ENCODE results near the gene C6orf136.

Gene C6orf136

GRCh38 chr6:30651143-30651542 lies 4.2 kb downstream of the C6orf136 start:
- H3K4me2 ChIP-seq: no peak overlapping the region
- peaks cover 13% of the 10 kb centered on the region for H3K4me1 ChIP-seq (ENCODE audit: low read depth, poor library complexity, severe bottlenecking)
- H4K20me1 ChIP-seq (ENCODE audit: insufficient read depth): no peaks in the 10 kb centered on the region
- H3K36me3 ChIP-seq (ENCODE audit: insufficient read depth): no peaks in the 10 kb centered on the region; the same call in 1 of the 2 replicates
- no peak overlapping the region for H2AFZ ChIP-seq (ENCODE audit: low read depth)
- no peak overlapping the region for H3K4me3 ChIP-seq (IDR thresholded peaks at IDR 0.05; ENCODE audit: insufficient read depth, low read depth, low read length)
- H3K79me2 ChIP-seq (ENCODE audit: insufficient read depth, low read depth): peaks cover 25% of the 10 kb centered on the region
- no peaks in the 10 kb centered on the region for H3K27me3 ChIP-seq (ENCODE audit: insufficient read depth, low read depth)
- no peak for TF ChIP-seq CTCF (conservative IDR thresholded peaks at IDR 0.05; ENCODE audit: low read depth, low read length)
- H3K9ac ChIP-seq: no peak overlapping the region
- H3K27ac ChIP-seq: no peak overlapping the region

GRCh38 chr6:30654798-30655742 lies 8.1 kb downstream of the C6orf136 start:
- Histone ChIP-seq H3K4me1 (ENCODE audit: low read depth, poor library complexity, severe bottlenecking) (no peaks in the 10 kb centered on the region), H3K36me3 (ENCODE audit: insufficient read depth) (no peaks in the 10 kb centered on the region; the same call in 1 of the 2 replicates), H2AFZ (ENCODE audit: low read depth) (no peak overlapping the region), H3K27me3 (ENCODE audit: insufficient read depth, low read depth) (no peaks in the 10 kb centered on the region), H3K27ac (no peak overlapping the region), H3K4me3 (IDR thresholded peaks at IDR 0.05; ENCODE audit: insufficient read depth, low read depth, low read length) (no peak overlapping the region), H3K79me2 (ENCODE audit: insufficient read depth, low read depth) (no peaks in the 10 kb centered on the region), H3K4me2 (no peak overlapping the region), H4K20me1 (ENCODE audit: insufficient read depth) (no peaks in the 10 kb centered on the region), H3K9ac (no peak overlapping the region)
- no peak for TF ChIP-seq CTCF (conservative IDR thresholded peaks at IDR 0.05; ENCODE audit: low read depth, low read length)

GRCh38 chr6:30655743-30656094 lies 8.8 kb downstream of the C6orf136 start:
- Histone ChIP-seq H3K4me1 (ENCODE audit: low read depth, poor library complexity, severe bottlenecking) (no peaks in the 10 kb centered on the region), H3K79me2 (ENCODE audit: insufficient read depth, low read depth) (no peaks in the 10 kb centered on the region), H3K36me3 (ENCODE audit: insufficient read depth) (no peaks in the 10 kb centered on the region; the same call in 1 of the 2 replicates), H3K4me2 (no peak overlapping the region), H3K4me3 (IDR thresholded peaks at IDR 0.05; ENCODE audit: insufficient read depth, low read depth, low read length) (no peak overlapping the region), H2AFZ (ENCODE audit: low read depth) (no peak overlapping the region), H3K9ac (no peak overlapping the region), H4K20me1 (ENCODE audit: insufficient read depth) (no peaks in the 10 kb centered on the region), H3K27me3 (ENCODE audit: insufficient read depth, low read depth) (no peaks in the 10 kb centered on the region), H3K27ac (no peak overlapping the region)
- TF ChIP-seq CTCF (conservative IDR thresholded peaks at IDR 0.05; ENCODE audit: low read depth, low read length): no peak

GRCh38 chr6:30656513-30656912 lies 9.6 kb downstream of the C6orf136 start:
- H3K4me2 ChIP-seq: no peak overlapping the region
- H3K9ac ChIP-seq: no peak overlapping the region
- H3K27me3 ChIP-seq (ENCODE audit: insufficient read depth, low read depth): no peaks in the 10 kb centered on the region
- H3K27ac ChIP-seq: no peak overlapping the region
- H2AFZ ChIP-seq (ENCODE audit: low read depth): no peak overlapping the region
- no peaks in the 10 kb centered on the region for H4K20me1 ChIP-seq (ENCODE audit: insufficient read depth)
- H3K4me1 ChIP-seq (ENCODE audit: low read depth, poor library complexity, severe bottlenecking): no peaks in the 10 kb centered on the region
- no peak overlapping the region for H3K4me3 ChIP-seq (IDR thresholded peaks at IDR 0.05; ENCODE audit: insufficient read depth, low read depth, low read length)
- H3K79me2 ChIP-seq (ENCODE audit: insufficient read depth, low read depth): no peaks in the 10 kb centered on the region
- H3K36me3 ChIP-seq (ENCODE audit: insufficient read depth): no peaks in the 10 kb centered on the region; the same call in 1 of the 2 replicates
- no peak for TF ChIP-seq CTCF (conservative IDR thresholded peaks at IDR 0.05; ENCODE audit: low read depth, low read length)

Measured in KMS-11 (cell line).